ENCODE results near the gene PLCH2. TPM values are rescaled to one million over a fixed set of nuclear protein-coding genes. Genes with fewer than 3 reads are reported as not detected.

PLCH2 gene
- total RNA-seq, 1 donor from 2014 or later, result 0.92 TPM

GRCh38 chr1:2477309-2477708 lies 1.2 kb downstream of the PLCH2 start:
- Histone ChIP-seq H3K27me3 (ENCODE audit: control insufficient read depth, insufficient read depth, low read length) (peaks cover 22% of the 10 kb centered on the region), H3K36me3 (ENCODE audit: control insufficient read depth, insufficient read depth, low read length) (no peaks in the 10 kb centered on the region), H3K4me3 (ENCODE audit: low read depth, low read length) (no peak overlapping the region)
- TF ChIP-seq CTCF (IDR thresholded peaks at IDR 0.05; ENCODE audit: insufficient read depth, low read length, poor library complexity, severe bottlenecking), result no peak
- no peak for DNase-seq (ENCODE audit: low read depth)

DNA sequence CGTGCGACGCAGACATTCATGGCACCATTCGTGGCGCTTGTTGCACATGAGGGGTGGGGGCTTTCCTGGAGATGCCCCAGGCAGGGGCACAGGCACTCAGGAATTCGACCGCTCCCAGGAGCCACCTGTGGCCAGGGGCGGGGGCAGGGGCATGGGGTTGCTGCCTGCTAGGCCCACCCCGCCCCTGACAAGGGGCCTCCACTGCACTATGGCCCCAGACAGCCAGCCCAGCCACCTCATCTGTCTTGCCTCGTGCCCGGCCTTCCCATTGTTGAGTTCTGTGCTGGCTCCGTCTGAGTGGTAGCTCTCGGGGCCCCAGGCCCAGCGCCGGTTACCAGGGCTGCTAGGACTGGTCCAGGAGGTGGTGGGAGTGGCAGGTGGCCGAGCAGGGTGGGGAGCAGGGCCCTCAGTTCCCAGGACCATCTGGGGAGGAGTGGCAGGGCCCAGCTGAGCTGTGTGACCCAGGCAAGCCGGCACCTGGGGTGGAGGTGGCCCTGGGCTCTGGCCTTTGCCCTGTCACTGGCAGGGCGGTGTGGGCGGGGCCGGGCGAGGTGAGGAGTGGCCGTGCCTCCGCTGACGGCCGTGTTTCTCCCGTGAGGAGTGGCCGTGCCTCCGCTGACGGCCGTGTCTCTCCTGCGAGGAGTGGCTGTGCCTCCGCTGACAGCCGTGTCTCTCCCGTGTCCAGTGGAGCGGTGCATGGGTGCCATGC lies 1.9 kb downstream of the PLCH2 start:
- Histone ChIP-seq H3K4me3 (ENCODE audit: low read depth, low read length) (no peak overlapping the region), H3K36me3 (ENCODE audit: control insufficient read depth, insufficient read depth, low read length) (no peaks in the 10 kb centered on the region), H3K27me3 (ENCODE audit: control insufficient read depth, insufficient read depth, low read length) (peaks cover 18% of the 10 kb centered on the region)
- no peak for DNase-seq (ENCODE audit: low read depth)
- no peak for TF ChIP-seq CTCF (IDR thresholded peaks at IDR 0.05; ENCODE audit: insufficient read depth, low read length, poor library complexity, severe bottlenecking)

- TF ChIP-seq CTCF (IDR thresholded peaks at IDR 0.05; ENCODE audit: insufficient read depth, low read length, poor library complexity, severe bottlenecking), result no peak
- peaks cover 10% of the 10 kb centered on the region for H3K27me3 ChIP-seq (ENCODE audit: control insufficient read depth, insufficient read depth, low read length)
- no peak for DNase-seq (ENCODE audit: low read depth)
- no peaks in the 10 kb centered on the region for H3K36me3 ChIP-seq (ENCODE audit: control insufficient read depth, insufficient read depth, low read length)
- no peak overlapping the region for H3K4me3 ChIP-seq (ENCODE audit: low read depth, low read length)
Measured at GRCh38 chr1:2479186-2479585, 3.1 kb downstream of the PLCH2 start.

DNA sequence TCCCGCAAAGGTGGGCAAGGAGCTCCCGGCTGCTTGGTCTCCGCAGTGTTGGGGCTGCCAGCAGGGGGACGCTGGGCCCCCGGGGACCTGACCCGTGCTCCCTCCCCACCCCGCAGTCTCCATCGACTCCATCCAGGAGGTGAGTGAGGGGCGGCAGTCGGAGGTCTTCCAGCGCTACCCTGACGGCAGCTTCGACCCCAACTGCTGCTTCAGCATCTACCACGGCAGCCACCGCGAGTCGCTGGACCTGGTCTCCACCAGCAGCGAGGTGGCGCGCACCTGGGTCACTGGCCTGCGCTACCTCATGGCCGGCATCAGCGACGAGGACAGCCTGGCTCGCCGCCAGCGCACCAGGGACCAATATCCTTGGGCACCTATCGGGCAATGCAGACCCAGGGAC lies 3.5 kb downstream of the PLCH2 start:
- no peaks in the 10 kb centered on the region for H3K36me3 ChIP-seq (ENCODE audit: control insufficient read depth, insufficient read depth, low read length)

GRCh38 chr1:2480236-2480985 lies 4.3 kb downstream of the PLCH2 start:
- Histone ChIP-seq H3K27me3 (ENCODE audit: control insufficient read depth, insufficient read depth, low read length) (peaks cover 12% of the 10 kb centered on the region), H3K4me3 (ENCODE audit: low read depth, low read length) (no peak overlapping the region), H3K36me3 (ENCODE audit: control insufficient read depth, insufficient read depth, low read length) (no peaks in the 10 kb centered on the region)
- TF ChIP-seq CTCF (IDR thresholded peaks at IDR 0.05; ENCODE audit: insufficient read depth, low read length, poor library complexity, severe bottlenecking), result no peak
- DNase-seq (ENCODE audit: low read depth), result no peak

More for the DNA sequence above, 3.5 kb downstream of the PLCH2 start:
- Histone ChIP-seq H3K4me3 (ENCODE audit: low read depth, low read length) (no peak overlapping the region), H3K27me3 (ENCODE audit: control insufficient read depth, insufficient read depth, low read length) (peaks cover 10% of the 10 kb centered on the region)
- no peak for DNase-seq (ENCODE audit: low read depth)
- TF ChIP-seq CTCF (IDR thresholded peaks at IDR 0.05; ENCODE audit: insufficient read depth, low read length, poor library complexity, severe bottlenecking), result no peak

All from kidney epithelial cell (primary cell).